NAMALWA (cell line): ENCODE data around the gene NECTIN1.

Source experiments
- DNase-seq: peaks from one replicate; pipeline ENCODE4 v3.0.0-alpha.2; 2015; ENCODE audit warnings: low spot score

Gene NECTIN1

DNA sequence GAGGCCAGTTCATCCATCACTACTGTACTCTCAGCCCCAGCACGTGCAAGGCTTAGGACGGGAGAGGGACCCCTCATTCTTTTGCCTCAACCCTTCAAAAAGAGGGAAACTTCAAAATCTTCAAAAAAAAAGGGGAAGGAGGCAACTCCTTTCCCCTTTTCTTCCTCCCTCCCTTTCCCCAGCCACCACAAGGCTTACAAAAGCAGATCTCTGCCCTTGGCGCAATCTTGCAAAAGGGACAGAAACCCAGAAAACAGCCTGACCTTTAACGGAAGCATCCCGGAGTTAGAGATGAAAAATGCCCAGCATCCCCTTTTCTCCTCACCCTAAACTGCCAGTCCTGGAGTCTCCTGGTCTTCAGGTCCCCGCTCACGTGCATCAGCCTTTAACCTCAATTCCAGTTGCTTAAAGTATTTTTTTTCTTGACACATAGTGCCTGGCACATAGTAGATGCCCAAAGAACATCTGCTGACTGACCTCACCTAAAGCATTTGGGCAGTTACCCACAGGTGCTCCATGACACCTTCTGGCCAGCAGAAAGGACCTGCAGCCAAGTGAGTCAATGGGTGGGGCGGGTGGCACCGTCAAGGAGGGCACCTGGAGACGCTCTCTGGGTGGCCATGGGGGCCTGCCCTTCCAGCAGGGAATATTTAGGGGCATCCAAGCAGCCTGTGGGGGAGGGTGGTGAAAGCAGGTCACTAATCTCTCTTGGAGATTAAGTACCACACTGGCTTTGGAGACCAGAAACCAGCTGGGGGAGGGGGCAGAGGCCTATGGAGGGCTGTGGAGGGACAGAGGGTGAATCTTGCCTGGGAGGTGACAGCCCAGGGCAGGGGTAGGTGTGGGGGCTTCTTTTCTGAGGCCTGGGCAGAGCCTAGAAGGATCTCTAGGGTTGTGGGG lies 16.3 kb downstream of the NECTIN1 start:
- DNase-seq, result no peak

DNA sequence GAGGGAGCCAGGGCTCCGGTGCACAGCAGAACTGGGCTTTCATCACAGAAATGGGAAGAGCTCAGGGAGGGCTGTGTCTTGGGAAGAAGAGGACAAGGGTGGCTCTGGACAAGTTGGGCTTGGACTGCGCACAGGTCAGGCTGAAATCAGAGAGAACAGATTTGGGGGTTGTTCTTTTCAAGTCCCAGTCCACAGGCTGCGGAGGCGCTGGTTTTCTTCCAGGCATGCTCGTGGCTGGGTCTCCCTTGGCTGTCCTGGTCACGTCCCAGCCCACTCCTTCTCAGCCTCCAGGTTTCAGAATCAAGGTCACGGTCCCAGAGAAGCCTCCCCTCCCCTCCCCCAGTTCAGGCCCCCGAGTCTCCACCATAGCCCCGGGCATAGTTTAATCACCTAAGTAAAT lies 17.0 kb downstream of the NECTIN1 start:
- no peak for DNase-seq

- DNase-seq, result no peak
Observed at GRCh38 chr11:119711476-119711875, 17.5 kb downstream of the NECTIN1 start.

- DNase-seq, result no peak
Observed at GRCh38 chr11:119710417-119710816, 18.6 kb downstream of the NECTIN1 start.

GRCh38 chr11:119709638-119710346 lies 19.2 kb downstream of the NECTIN1 start:
- no peak for DNase-seq

DNA sequence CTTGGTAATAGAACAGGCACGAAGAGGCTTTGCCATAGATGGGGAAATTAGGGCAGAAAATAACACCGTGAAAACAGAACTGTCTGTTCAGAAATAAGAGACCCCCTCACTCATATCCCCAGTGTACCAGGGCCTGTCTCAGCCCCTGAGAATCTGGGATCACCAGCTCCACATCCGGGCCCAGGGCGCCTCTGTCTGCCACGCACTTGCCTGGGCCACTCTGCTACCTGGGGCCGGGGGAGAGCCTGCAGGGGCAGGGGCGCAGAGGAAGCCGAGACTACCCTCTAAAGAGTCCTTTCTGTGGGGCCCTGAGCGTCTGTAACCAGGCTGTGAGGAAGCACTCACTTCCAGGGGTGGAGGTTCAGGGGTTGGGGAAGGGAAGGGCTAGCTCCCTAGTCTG lies 19.8 kb downstream of the NECTIN1 start:
- DNase-seq, result no peak

DNA sequence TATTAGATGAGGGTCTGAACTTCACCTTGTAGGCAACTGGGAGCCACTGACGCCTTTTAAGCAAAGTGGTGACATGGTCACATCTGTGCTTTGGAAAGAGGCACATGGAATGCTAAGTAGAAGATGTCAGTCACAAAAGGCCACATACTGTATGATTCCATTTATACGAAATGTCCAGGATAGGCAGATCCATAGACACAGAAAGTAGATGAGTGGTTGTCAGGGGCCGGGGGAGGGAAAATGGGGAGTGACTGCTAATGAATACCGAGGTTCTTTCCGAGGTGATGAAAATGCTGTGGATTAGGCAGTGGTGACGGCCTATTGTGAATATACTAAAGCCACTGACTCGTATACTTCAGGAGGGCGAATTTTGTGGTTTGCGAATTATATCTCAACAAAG lies 20.6 kb downstream of the NECTIN1 start:
- DNase-seq, result no peak

- no peak for DNase-seq
Observed at GRCh38 chr11:119706887-119707286, 22.1 kb downstream of the NECTIN1 start.

DNA sequence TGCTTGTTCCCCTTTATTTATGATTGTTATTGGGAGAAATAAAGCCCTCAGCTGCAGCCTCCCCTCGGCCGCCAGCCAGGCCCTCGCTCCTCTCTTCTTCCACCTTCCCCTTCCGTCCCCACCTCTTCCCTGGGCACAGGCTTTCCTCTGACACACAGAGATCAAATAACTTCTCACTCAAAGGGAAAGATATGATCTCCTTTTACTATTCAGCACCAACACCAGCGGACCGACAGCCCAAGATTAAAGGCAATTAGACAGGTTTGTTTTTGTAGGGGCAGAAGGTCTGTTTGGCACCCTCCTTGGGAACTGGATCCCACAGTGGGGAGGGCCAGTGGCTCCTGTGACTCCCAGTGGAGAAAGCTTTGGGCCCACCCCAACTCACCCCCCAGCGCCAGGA lies 23.0 kb downstream of the NECTIN1 start:
- no peak for DNase-seq

DNA sequence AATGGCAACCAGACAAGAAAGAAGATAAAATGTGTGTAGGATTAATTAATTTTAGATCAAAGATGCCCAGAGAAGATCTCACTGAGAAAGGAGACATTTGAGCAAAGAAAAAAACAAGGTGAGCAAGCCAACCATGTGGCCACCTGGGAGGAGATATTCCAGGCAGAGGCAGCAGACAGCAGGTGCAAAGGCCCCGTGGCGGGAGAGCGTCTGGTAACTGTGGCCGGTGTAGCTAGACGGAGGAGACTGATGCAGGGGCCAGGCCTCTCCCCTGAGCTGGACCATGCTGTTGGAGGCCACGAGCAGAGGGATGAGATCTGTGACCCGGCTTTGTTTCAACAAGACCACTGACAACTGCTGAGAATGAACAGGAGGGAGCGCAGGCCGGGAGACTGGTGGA lies 23.6 kb downstream of the NECTIN1 start:
- no peak for DNase-seq

DNA sequence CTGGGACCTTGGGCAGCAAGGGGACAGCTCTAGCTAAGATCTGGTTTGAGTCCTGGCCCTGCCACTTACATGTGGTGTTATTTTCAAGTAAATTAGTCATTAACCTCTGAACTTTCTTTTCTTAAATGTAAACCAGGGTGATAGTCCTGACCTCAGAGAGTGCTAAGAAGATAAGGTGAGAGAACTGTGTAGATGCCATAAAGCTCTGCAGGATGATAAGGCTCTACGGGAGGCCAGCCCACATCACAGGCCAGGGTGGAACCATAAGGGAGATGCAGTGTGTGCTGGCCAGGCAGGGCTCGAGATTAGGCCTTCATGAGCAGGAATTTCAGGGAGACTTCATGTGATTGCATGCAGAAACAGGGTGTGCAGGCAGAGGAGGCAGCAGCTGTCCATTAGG lies 24.2 kb downstream of the NECTIN1 start:
- no peak for DNase-seq

- DNase-seq, result no peak
Observed at GRCh38 chr11:119701591-119702549, 27.1 kb downstream of the NECTIN1 start.

- no peak for DNase-seq
Observed at GRCh38 chr11:119700536-119701346, 28.3 kb downstream of the NECTIN1 start.

DNA sequence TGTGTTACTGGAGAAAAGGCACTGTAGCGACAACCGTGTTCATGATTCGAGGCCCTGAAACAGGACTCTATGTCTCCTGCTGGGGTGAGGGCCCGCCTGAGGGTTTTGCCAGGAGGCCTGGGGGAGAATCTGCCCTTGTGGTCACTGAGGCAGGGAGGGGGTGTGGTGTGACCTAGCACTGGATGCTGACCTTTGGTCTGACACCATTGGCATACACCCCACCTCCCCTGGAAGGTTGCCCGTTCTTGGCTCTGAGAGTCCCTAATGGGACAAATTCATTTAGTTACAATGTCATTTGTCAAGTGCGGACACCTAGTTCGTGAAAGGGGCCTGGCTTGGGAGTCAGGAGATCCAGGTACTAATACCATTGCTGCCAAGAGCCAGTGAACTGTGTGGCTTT lies 29.0 kb downstream of the NECTIN1 start:
- no peak for DNase-seq

DNA sequence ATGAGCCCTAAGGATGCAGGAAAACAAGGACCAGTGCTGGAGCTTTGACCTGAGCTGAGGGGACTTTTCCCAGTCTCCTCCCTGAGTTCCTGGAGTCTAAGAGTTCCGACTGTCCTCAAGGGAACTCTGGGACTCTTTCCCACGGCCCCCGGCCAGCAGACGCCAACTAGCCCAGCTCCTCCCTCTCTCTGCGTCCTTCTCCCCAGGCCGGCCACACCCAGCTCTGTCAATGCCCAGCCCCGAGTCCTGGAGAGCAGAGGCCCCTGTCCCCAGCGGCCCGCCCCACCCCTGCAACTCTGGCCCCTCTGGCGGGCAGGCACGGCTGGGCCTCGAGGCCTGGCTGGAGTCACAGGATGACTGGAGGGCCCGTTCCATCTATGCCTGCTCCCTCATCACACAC lies 29.8 kb downstream of the NECTIN1 start:
- DNase-seq, result no peak

- no peak for DNase-seq
Observed at GRCh38 chr11:119697882-119698281, 31.1 kb downstream of the NECTIN1 start.

GRCh38 chr11:119697445-119697844 lies 31.6 kb downstream of the NECTIN1 start:
- no peak for DNase-seq

DNA sequence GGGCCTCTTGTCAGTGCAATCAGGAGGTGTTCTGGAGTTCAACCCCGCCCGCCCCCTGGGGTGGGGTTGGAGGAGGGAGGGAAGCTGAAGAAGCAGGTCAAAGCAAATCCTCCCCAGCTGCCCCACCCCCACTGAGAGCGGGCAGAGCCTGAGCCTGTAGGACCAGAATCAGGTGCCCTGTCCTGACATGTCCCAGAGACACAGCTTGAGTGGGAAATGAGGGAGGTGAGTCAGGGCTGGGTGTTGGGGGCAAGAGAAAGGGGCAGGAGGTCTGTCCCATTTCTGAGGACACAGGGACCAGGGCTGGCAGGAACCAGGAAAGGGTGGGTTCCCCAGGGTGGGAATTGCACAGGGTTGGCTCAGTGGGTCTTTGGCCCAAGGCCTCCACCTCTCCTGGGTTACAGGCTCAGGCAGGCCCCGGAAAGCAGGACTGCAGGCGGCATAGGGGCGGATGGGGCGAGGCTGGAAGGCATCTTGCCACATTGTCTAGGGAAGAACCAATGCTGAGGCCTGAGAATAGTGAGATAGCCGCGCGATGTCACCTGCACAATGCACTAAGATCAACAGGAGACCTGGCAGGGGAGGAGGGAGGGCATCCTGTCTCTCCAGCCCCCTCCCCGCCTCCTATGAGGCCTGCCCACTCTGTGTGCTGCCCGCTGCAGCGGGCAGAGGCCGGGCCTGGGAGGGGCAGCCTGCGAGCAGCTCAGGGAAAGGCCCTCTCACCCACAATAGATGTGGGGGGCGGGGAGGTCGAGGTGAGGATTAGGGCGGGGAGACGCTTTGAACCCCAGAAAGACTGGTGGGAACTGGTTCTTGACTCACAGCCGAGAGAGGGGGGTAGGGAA lies 32.4 kb downstream of the NECTIN1 start:
- no peak for DNase-seq

- peak; percentile 57 for DNase-seq
Observed at GRCh38 chr11:119694334-119694733, 34.7 kb downstream of the NECTIN1 start.

- peak; percentile 28 for DNase-seq
Observed at GRCh38 chr11:119693253-119693815, 35.7 kb downstream of the NECTIN1 start.
